ENCODE data around the gene MYOG.

DNA sequence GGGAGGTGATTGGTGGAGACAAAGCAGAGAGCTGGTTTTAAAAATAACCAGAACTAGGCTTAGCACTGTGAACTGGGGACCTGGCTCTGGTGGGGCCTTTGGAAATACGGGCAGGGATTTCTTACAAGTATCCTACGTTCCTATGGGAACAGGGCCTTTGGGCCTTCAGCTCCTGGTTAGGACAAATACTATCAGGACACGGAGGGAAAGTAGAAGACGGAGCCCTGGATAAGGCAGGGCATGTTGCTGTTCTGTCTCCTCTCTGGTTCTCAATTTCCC lies 5.3 kb upstream of the MYOG start:
- TF ChIP-seq, protein P1, sequence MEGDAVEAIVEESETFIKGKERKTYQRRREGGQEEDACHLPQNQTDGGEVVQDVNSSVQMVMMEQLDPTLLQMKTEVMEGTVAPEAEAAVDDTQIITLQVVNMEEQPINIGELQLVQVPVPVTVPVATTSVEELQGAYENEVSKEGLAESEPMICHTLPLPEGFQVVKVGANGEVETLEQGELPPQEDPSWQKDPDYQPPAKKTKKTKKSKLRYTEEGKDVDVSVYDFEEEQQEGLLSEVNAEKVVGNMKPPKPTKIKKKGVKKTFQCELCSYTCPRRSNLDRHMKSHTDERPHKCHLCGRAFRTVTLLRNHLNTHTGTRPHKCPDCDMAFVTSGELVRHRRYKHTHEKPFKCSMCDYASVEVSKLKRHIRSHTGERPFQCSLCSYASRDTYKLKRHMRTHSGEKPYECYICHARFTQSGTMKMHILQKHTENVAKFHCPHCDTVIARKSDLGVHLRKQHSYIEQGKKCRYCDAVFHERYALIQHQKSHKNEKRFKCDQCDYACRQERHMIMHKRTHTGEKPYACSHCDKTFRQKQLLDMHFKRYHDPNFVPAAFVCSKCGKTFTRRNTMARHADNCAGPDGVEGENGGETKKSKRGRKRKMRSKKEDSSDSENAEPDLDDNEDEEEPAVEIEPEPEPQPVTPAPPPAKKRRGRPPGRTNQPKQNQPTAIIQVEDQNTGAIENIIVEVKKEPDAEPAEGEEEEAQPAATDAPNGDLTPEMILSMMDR (conservative IDR thresholded peaks at IDR 0.05; ENCODE audit: low read depth, low read length), result no peak
- no peak for TF ChIP-seq EZH2 (IDR thresholded peaks at IDR 0.05; ENCODE audit: low read length, unreplicated experiment)
